Right hindlimb (tissue), 1 donor: ENCODE results near the gene ASPSCR1.

Source experiments
- DNase-seq: peaks from one replicate; pipeline ENCODE4 v3.0.0-alpha.2; 2018

The ASPSCR1 gene

DNA sequence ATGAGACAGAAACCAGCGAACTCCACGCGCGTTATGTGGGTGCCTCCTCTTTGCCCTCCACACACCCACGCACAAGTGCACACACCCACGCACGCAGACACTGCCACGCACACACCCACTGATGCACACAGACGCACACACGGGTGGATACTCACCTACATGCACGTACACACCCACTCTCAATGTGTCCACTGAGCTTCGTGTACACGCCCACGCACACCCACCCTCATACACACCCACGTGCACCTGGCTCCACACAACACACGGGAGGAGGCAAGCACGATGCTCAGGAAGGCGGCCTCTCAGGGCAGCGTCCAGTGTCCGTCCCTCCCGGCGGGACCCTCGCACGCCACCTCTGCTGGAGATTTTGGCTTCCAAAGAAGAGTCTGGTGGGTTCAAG, 70.0 kb downstream of the ASPSCR1 start:
- no peak for DNase-seq

DNA sequence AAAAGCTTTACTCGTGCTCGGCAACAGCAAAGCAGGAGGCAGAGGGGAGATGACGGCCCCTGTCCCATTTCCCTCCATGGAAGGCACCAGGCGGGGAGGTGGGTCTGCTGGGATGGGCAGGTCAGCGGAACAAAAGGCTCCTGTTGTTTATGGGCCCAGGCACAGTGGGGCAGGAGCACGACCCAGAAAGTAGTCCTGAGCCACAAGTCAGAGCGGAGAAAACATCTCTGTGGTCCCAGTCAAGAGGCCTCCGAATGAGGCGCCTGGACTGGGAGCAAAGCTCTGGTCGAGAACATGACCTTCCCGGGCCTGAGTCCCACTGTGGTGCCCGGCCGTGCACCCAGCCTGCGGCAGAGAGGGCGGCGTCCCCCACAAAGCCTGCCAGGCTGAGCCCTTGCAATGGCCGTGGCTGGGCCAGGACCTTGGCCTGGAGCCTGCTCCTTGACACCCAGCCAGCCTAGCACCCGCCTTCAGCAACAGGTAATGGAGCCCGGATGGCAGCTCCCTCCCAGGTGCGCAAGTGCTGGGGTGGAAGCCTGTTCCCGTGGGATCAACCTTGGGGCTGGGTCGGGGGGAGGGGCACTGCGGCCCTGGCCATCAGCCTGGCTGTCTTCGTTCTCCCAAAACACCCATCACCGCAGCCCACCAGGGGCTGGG, 70.6 kb downstream of the ASPSCR1 start:
- no peak for DNase-seq

DNA sequence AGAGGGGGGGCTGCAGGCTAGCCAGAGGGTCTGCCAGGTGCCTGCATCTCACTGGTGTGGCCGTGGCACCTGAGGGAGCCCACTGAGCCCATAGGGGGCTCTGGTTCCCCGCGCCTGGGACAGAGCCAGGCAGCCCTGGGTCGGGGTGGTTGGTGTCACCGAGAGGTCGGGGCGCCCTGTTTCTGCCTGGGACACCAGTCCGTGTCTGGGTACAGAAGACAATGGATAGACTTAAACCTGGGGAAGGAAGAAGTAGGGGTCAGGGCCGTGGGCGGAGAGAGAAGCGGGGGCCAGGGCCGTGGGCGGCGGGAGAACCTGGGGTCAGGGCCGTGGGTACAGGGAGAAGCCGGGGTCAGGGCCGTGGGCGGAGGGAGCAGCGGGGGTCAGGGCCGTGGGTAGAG, 71.1 kb downstream of the ASPSCR1 start:
- DNase-seq = no peak

GRCh38 chr17:82049106-82049505, 71.7 kb downstream of the ASPSCR1 start:
- no peak for DNase-seq

GRCh38 chr17:82049521-82049971, 72.1 kb downstream of the ASPSCR1 start:
- DNase-seq = no peak

- DNase-seq = peak; percentile 14
These were observed 72.8 kb downstream of the ASPSCR1 start for GRCh38 chr17:82050152-82050760.

- peak; percentile 38 for DNase-seq
These were observed 73.6 kb downstream of the ASPSCR1 start for GRCh38 chr17:82050761-82051641.

DNA sequence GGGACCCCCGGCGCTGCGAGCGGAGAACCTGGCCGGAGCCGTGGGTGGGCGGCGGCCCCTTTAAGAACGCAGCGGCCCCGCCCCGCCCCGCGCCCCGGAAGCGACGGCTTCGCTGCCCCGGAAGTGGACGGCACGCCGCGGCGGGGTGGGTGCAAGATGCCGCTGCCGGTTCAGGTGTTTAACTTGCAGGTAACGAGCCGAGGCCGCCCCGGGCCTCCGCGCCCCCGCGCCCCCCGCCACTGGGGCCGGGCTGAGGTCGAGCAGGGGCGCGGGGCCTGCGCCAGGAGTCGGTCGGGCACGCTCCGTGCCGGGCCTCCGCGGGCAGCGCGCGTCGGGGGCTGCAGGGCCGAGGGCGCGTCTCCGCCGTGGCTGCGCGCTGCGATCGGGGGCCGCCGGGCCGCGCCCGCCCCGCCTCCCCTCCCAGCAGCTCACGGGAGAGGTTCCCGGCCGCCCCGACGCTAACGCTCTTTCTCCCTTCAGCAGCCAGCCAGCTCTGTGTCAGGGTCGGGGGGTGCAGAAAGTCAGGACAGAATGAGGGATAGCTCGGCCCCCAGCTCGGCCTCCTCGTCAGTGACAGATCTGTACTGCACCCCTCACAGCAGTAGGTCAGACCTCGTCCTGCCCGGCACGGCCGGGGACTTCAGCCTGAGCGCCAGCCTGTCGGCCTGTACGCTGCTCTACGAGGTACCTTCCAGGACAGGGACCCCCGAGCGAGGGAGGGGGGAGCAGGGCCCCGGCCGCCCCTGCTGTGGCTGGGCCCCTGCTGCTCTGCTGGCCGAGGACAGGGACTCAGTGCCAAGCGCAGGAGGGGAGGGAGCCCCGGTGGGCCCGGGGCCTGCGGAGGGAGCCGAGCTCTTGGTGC, 74.6 kb downstream of the ASPSCR1 start, which contains the start of the genes GPS1 and RFNG:
Gene GPS1, plus strand, starts transcription at position 123 of the 862 bp plus-strand sequence. Its CDS starts 34 bp downstream, at position 157.
Gene RFNG, minus strand, starts transcription at position 36 of the 862 bp plus-strand sequence. CDS start 45 bp downstream, outside the sequence.
- DNase-seq = peak; percentile 83

DNA sequence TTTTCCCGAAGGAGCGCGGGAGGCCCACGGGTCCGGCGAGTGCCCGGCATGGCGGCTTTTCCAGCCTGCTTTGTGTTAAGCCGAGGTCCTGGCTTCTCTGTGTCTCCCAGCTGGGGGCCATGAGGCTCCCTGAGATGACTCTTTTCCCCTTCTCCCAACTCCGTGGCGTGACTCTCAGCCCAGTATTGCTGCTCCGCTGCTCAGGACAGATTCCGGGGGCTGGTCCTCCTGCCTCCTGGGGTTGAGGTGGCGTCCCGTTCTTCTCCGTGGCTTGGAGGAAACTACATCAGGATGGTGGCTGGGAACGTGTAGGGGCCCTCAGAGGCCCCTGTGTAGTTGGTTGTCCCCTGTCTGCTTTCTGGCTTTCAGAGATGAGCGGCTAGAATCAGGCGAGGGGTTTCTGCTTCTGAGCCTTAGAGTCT, 75.2 kb downstream of the ASPSCR1 start:
- DNase-seq = no peak

DNA sequence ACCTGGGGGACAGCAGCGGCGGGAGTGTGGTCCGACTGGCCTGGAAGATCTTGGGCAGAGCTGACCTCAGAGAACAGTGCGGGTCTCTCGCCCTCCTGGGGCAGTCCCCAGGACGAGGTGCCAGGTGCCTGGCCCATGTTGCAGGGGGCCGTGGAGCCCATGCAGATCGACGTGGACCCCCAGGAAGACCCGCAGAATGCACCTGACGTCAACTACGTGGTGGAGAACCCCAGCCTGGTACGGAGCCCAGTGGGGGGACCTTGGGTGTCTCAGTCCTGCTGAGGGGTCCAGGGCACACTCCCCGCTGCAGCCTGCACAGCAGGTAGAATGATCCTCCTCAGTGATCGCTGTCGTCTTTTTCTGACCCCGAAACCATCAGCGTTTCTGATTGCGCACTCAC, 75.7 kb downstream of the ASPSCR1 start:
- peak; percentile 16 for DNase-seq

GRCh38 chr17:82053556-82054263, 76.3 kb downstream of the ASPSCR1 start:
- peak; percentile 13 for DNase-seq

DNA sequence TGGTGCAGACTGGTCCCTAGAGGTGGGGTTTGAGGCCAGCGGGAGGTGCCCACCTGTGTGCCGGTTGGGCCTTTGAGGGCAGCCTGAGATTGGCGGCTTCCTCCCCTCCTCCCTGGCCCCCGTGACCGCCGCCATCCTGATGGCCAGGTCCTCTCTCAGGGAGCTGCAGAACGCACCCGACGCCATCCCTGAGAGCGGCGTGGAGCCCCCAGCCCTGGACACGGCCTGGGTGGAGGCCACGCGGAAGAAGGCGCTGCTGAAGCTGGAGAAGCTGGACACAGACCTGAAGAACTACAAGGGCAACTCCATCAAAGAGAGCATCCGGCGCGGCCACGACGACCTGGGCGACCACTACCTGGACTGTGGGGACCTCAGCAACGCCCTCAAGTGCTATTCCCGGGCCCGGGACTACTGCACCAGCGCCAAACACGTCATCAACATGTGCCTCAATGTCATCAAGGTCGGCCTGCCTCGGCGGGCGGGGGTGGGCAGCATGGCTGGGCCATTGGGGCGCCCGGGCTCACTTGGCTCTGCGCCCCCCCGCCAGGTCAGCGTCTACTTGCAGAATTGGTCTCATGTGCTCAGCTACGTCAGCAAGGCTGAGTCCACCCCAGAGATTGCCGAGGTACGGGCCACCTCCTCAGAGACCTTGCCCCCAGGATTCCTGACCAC, 77.1 kb downstream of the ASPSCR1 start:
- peak; percentile 19 for DNase-seq

DNA sequence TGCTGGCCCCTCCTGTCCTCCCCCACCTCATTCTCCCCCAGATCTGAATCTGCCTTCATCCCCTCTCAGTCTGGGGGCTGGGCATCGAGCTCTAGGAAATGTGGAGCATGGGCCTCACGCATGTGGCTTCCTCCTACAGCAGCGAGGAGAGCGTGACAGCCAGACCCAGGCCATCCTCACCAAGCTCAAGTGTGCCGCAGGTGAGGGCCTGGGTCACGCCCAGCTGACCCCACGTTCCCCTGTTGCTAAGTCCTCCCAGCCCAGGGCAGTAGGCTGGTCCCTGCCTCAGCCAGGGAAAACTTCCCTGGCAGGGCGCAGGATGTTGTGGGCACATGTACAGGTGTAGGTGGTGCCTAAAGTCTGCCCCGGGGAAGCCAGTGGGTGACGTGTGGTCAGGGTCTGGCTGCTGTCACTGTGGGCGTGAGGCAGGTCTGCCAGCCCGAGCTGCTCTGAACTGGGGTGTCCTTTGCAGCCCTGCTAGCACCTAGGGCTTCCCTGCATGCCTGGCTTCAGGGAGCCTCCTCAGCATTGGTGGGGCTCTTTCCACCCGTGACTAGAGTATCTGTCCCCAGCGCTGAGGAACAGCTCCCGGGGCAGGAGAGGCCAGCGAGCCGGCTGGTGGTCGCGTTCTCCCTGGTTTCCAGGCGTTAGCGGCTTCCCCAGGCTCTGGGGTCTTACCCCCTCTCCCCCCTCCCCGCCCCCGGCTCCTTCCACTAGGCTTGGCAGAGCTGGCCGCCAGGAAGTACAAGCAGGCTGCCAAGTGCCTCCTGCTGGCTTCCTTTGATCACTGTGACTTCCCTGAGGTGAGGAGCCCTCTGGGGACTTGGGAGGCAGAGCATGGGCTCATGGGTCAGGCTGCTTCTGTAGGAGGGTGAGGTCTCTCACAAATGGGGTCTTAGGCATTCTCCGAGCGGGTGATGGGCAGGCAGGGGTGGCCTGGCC, 77.9 kb downstream of the ASPSCR1 start:
- DNase-seq = peak; percentile 20

DNA sequence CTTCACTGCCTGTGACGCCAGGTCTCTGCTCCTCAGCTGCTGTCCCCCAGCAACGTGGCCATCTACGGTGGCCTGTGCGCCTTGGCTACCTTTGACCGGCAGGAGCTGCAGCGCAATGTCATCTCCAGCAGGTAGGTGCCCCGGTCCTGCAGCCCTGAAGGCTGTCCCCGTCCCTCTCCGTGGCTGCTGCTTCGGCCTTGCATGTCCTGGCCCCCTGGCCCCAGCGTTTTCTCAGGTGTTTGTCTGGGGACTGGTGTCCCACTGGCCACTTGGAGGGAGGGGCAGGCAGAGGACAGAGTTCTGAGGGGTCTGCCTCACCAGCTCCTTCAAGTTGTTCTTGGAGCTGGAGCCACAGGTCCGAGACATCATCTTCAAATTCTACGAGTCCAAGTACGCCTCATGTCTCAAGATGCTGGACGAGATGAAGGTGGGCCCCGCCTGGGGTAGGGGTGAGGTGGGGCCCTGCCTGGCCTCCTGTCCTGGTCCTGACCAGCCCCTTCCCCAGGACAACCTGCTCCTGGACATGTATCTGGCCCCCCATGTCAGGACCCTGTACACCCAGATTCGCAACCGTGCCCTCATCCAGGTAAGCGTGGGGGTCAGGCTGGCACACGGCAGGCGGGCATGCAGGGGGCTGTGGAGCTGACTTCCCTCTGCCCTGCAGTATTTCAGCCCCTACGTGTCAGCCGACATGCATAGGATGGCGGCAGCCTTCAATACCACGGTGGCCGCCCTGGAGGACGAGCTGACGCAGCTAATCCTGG, 78.7 kb downstream of the ASPSCR1 start:
- DNase-seq = peak; percentile 19

DNA sequence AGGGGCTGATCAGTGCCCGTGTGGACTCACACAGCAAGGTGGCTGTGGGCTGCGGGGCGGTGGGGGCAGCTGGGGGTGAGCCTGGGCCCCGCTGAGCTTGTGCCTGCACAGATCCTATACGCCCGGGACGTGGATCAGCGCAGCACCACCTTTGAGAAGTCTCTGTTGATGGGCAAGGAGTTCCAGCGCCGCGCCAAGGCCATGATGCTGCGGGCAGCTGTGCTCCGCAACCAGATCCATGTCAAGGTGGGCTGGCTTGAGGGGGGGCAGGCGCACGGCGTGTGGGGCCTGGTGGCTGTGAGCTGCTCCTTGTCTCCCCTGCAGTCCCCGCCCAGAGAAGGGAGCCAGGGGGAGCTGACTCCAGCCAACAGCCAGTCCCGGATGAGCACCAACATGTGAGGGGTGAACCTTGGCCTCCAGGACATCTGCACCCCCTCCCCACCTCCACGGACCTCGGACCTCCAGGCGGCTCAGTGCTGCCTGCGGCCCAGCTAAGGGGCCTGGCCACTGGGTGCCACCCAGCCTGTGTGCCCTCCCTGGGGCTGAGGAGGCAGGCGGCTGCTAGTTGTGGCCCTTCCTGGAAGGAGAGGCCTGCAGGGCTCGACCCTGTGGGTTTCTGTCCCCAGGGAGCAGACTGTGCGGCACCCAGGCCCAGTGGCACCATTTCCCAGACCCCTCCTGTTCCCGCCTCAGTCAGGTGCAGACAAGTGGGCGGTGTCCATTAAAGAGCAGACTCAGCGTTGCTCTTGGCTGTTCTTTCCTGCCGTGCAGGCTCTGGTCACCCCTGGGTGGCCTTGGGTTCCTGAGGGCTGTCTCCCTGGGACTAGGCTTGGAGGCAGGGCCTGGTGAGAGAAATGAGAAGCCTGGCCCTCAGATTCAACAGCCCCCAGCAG, 79.5 kb downstream of the ASPSCR1 start:
- DNase-seq = peak; percentile 32

GRCh38 chr17:82058230-82058854, 80.9 kb downstream of the ASPSCR1 start:
- peak; percentile 16 for DNase-seq

DNA sequence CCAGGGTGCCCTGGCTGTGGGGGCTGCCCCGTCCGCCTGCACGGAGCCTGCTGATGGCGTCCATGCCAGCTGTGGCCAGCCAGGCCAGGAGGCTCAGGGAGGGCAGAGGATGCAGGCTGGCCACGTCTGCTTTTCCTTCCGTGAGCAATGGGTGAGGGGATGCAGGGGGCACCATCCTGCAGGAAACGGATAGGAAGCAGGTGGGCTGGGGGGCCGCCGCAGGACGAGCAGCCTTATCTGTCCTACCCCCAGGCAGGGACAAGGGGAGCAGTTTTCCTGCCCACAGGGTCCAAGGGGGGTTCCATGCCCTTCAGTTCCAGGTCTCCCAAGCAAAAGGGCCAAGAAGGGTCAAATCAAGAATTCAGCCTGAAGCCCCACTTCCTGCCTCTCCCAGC, 81.4 kb downstream of the ASPSCR1 start:
- DNase-seq = no peak
